Thyroid gland (tissue), 4 donors: ENCODE measurements around the gene CD6.

Experiments
- CTCF ChIP-seq, 6 experiments: fragments of 200-600 bp in 3 of 6; fragments of 450-650 bp in 3 of 6; sonication (generic) in 3 of 6; IDR thresholded peaks; one replicate each; pipeline ENCODE4 v1.5.1; 2016 to 2019; ENCODE audit warnings: antibody characterized with exemption in 6 of 6, mild to moderate bottlenecking in 2 of 6, inconsistent platforms in 1 of 6, moderate library complexity in 1 of 6
- POLR2A ChIP-seq, 2 donors: fragments of 450-650 bp; IDR thresholded peaks; one replicate each; pipeline ENCODE4 v1.6.1; 2017; ENCODE audit warnings: antibody characterized with exemption in 2 of 2, mild to moderate bottlenecking in 2 of 2, moderate library complexity in 1 of 2

GRCh38 chr11:60925868-60926267 lies 45.6 kb upstream of the CD6 start:
- TF ChIP-seq CTCF (IDR thresholded peaks at IDR 0.05) (no peak), POLR2A (IDR thresholded peaks at IDR 0.05) (no peak)
